GM12878 (cell line): ENCODE data around the gene RAB6B.

Source experiments
- CREB1 ChIP-seq: IDR thresholded peaks from 2 replicates; pipeline ENCODE4 v1.6.1; 2012; ENCODE audit warnings: low read depth, mild to moderate bottlenecking, inconsistent platforms
- EED ChIP-seq: sonication (generic); IDR thresholded peaks from 2 replicates; pipeline ENCODE4 v1.6.1; 2016; ENCODE audit warnings: antibody characterized with exemption, low read depth
- ELK1 ChIP-seq: IDR thresholded peaks from 2 replicates; pipeline ENCODE4 v1.6.1; 2012; ENCODE audit warnings: low read depth, low read length, improper control_type of control experiment
- JUND ChIP-seq: IDR thresholded peaks from 2 replicates; pipeline ENCODE4 v1.6.1; 2012; ENCODE audit warnings: low read depth, mild to moderate bottlenecking, low read length, improper control_type of control experiment, moderate library complexity
- RCOR1 ChIP-seq: conservative IDR thresholded peaks from 2 replicates; pipeline ENCODE4 v1.6.1; 2012; ENCODE audit warnings: low read depth, low read length, improper control_type of control experiment
- RFX5 ChIP-seq: IDR thresholded peaks from 2 replicates; pipeline ENCODE4 v1.6.1; 2011; ENCODE audit warnings: low read depth, low read length, improper control_type of control experiment
- ZZZ3 ChIP-seq: IDR thresholded peaks from 2 replicates; pipeline ENCODE4 v1.6.1; 2011; ENCODE audit warnings: low read depth; ENCODE audit not compliant: control insufficient read depth, insufficient read length
- TF ChIP-seq, protein P1 (sequence below), 3 experiments: IDR thresholded peaks in 2 of 3; conservative IDR thresholded peaks in 1 of 3; 2 replicates each; pipeline ENCODE4 v1.5.1; 2011; ENCODE audit warnings: low read depth in 3 of 3, low read length in 3 of 3, mild to moderate bottlenecking in 3 of 3, control low read depth in 2 of 3, moderate library complexity in 2 of 3, inconsistent platforms in 1 of 3, mixed read lengths in 1 of 3; ENCODE audit not compliant: control insufficient read depth in 2 of 3, insufficient read depth in 1 of 3; ENCODE audit errors: extremely low read depth in 1 of 3
- TF ChIP-seq, protein P2 (sequence below): fragments of 450-650 bp; conservative IDR thresholded peaks from 2 replicates; pipeline ENCODE4 v1.6.1; 2017; ENCODE audit warnings: mild to moderate bottlenecking, moderate library complexity
- TF ChIP-seq, protein P3 (sequence below): fragments of 450-650 bp; IDR thresholded peaks from 2 replicates; pipeline ENCODE4 v1.6.1; 2016; ENCODE audit warnings: mild to moderate bottlenecking
- TF ChIP-seq, protein P4 (sequence below): IDR thresholded peaks from 2 replicates; pipeline ENCODE4 v1.6.1; 2012; ENCODE audit warnings: low read depth, low read length, improper control_type of control experiment
- TF ChIP-seq, protein P5 (sequence below): fragments of 450-650 bp; IDR thresholded peaks from 2 replicates; pipeline ENCODE4 v1.6.1; 2017; ENCODE audit warnings: mild to moderate bottlenecking, moderate library complexity

GRCh38 chr3:133854264-133855001, 41.2 kb downstream of the RAB6B start:
- TF ChIP-seq CREB1 (no peak), EED (no peak), JUND (no peak), ZZZ3 (no peak), ELK1 (no peak), RFX5 (no peak), RCOR1 (no peak)
- TF ChIP-seq, protein P1, sequence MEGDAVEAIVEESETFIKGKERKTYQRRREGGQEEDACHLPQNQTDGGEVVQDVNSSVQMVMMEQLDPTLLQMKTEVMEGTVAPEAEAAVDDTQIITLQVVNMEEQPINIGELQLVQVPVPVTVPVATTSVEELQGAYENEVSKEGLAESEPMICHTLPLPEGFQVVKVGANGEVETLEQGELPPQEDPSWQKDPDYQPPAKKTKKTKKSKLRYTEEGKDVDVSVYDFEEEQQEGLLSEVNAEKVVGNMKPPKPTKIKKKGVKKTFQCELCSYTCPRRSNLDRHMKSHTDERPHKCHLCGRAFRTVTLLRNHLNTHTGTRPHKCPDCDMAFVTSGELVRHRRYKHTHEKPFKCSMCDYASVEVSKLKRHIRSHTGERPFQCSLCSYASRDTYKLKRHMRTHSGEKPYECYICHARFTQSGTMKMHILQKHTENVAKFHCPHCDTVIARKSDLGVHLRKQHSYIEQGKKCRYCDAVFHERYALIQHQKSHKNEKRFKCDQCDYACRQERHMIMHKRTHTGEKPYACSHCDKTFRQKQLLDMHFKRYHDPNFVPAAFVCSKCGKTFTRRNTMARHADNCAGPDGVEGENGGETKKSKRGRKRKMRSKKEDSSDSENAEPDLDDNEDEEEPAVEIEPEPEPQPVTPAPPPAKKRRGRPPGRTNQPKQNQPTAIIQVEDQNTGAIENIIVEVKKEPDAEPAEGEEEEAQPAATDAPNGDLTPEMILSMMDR (IDR thresholded peaks at IDR 0.05 in 2 of 3, conservative IDR thresholded peaks at IDR 0.05 in 1 of 3; ENCODE audit: control insufficient read depth in 2 of 3, extremely low read depth in 1 of 3, insufficient read depth in 1 of 3, low read depth in 3 of 3, low read length in 3 of 3), result no peak
- TF ChIP-seq, protein P2, sequence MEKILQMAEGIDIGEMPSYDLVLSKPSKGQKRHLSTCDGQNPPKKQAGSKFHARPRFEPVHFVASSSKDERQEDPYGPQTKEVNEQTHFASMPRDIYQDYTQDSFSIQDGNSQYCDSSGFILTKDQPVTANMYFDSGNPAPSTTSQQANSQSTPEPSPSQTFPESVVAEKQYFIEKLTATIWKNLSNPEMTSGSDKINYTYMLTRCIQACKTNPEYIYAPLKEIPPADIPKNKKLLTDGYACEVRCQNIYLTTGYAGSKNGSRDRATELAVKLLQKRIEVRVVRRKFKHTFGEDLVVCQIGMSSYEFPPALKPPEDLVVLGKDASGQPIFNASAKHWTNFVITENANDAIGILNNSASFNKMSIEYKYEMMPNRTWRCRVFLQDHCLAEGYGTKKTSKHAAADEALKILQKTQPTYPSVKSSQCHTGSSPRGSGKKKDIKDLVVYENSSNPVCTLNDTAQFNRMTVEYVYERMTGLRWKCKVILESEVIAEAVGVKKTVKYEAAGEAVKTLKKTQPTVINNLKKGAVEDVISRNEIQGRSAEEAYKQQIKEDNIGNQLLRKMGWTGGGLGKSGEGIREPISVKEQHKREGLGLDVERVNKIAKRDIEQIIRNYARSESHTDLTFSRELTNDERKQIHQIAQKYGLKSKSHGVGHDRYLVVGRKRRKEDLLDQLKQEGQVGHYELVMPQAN, result no peak
- TF ChIP-seq, protein P3, sequence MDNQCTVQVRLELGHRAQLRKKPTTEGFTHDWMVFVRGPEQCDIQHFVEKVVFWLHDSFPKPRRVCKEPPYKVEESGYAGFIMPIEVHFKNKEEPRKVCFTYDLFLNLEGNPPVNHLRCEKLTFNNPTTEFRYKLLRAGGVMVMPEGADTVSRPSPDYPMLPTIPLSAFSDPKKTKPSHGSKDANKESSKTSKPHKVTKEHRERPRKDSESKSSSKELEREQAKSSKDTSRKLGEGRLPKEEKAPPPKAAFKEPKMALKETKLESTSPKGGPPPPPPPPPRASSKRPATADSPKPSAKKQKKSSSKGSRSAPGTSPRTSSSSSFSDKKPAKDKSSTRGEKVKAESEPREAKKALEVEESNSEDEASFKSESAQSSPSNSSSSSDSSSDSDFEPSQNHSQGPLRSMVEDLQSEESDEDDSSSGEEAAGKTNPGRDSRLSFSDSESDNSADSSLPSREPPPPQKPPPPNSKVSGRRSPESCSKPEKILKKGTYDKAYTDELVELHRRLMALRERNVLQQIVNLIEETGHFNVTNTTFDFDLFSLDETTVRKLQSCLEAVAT, result no peak
- TF ChIP-seq, protein P4, sequence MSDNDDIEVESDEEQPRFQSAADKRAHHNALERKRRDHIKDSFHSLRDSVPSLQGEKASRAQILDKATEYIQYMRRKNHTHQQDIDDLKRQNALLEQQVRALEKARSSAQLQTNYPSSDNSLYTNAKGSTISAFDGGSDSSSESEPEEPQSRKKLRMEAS, result no peak
- TF ChIP-seq, protein P5, sequence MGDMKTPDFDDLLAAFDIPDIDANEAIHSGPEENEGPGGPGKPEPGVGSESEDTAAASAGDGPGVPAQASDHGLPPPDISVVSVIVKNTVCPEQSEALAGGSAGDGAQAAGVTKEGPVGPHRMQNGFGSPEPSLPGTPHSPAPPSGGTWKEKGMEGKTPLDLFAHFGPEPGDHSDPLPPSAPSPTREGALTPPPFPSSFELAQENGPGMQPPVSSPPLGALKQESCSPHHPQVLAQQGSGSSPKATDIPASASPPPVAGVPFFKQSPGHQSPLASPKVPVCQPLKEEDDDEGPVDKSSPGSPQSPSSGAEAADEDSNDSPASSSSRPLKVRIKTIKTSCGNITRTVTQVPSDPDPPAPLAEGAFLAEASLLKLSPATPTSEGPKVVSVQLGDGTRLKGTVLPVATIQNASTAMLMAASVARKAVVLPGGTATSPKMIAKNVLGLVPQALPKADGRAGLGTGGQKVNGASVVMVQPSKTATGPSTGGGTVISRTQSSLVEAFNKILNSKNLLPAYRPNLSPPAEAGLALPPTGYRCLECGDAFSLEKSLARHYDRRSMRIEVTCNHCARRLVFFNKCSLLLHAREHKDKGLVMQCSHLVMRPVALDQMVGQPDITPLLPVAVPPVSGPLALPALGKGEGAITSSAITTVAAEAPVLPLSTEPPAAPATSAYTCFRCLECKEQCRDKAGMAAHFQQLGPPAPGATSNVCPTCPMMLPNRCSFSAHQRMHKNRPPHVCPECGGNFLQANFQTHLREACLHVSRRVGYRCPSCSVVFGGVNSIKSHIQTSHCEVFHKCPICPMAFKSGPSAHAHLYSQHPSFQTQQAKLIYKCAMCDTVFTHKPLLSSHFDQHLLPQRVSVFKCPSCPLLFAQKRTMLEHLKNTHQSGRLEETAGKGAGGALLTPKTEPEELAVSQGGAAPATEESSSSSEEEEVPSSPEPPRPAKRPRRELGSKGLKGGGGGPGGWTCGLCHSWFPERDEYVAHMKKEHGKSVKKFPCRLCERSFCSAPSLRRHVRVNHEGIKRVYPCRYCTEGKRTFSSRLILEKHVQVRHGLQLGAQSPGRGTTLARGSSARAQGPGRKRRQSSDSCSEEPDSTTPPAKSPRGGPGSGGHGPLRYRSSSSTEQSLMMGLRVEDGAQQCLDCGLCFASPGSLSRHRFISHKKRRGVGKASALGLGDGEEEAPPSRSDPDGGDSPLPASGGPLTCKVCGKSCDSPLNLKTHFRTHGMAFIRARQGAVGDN, result no peak
